GM12865 (cell line): ENCODE results near the gene SBF1.

Experiments used
- DNase-seq: peaks from one replicate; pipeline ENCODE4 v3.0.0; 2010; ENCODE audit warnings: low read depth
- H3K4me3 ChIP-seq: 2 replicates; pipeline ENCODE4 v1.5.1; 2011; ENCODE audit warnings: mild to moderate bottlenecking, low read depth, low read length, control low read depth
- CTCF ChIP-seq: IDR thresholded peaks from 2 replicates; pipeline ENCODE4 v1.5.1; 2011; ENCODE audit warnings: low read length, control low read depth, low read depth, inconsistent platforms; ENCODE audit not compliant: insufficient read depth; ENCODE audit errors: missing control alignments

SBF1 gene

GRCh38 chr22:50500452-50500851, 25.6 kb upstream of the SBF1 start:
- no peak overlapping the region for H3K4me3 ChIP-seq
- TF ChIP-seq CTCF: no peak
- no peak for DNase-seq

GRCh38 chr22:50498322-50498890, 23.6 kb upstream of the SBF1 start:
- peak; percentile 70 for TF ChIP-seq CTCF
- peak; percentile 74 for DNase-seq
- no peak overlapping the region for H3K4me3 ChIP-seq

- no peak for DNase-seq
- no peak overlapping the region for H3K4me3 ChIP-seq
- no peak for TF ChIP-seq CTCF
Measured at GRCh38 chr22:50497093-50497492, 22.3 kb upstream of the SBF1 start.

GRCh38 chr22:50490531-50491308, 15.9 kb upstream of the SBF1 start:
- H3K4me3 ChIP-seq: no peak overlapping the region
- DNase-seq: no peak
- no peak for TF ChIP-seq CTCF

- TF ChIP-seq CTCF: no peak
- no peak for DNase-seq
- H3K4me3 ChIP-seq: no peak overlapping the region
Measured at GRCh38 chr22:50489363-50490243, 14.8 kb upstream of the SBF1 start.

GRCh38 chr22:50488886-50489285, 14.1 kb upstream of the SBF1 start:
- no peak for DNase-seq
- TF ChIP-seq CTCF: no peak
- H3K4me3 ChIP-seq: no peak overlapping the region
